Prostate gland (tissue), 2 donors: Measurements from ENCODE around the gene UBP1. TPM values are rescaled to one million over a fixed set of nuclear protein-coding genes. Genes with fewer than 3 reads are reported as not detected.

Experiments used
- DNase-seq: peaks from one replicate; pipeline ENCODE4 v3.0.0-alpha.2; 2019; ENCODE audit warnings: low spot score
- H3K27ac ChIP-seq, 2 donors: fragments of 200-600 bp; sonication (generic); 2 replicates each; pipeline ENCODE4 v1.5.1; 2017 to 2019
- H3K27me3 ChIP-seq: fragments of 200-600 bp; sonication (generic); replicated peaks from 2 replicates; pipeline ENCODE4 v1.5.1; 2019; ENCODE audit not compliant: insufficient read depth
- H3K36me3 ChIP-seq, 2 donors: fragments of 200-600 bp; sonication (generic); 1 replicate in 1 of 2; 2 replicates in 1 of 2; pipeline versions ENCODE4 v1.5.1 to v1.8.1; 2017 to 2019
- H3K4me1 ChIP-seq: fragments of 200-600 bp; sonication (generic); replicated peaks from 2 replicates; pipeline ENCODE4 v1.5.1; 2019
- H3K4me3 ChIP-seq, 2 donors: fragments of 200-600 bp; sonication (generic); 2 replicates each; pipeline ENCODE4 v1.5.1; 2017 to 2019
- H3K9me3 ChIP-seq: fragments of 200-600 bp; sonication (generic); 2 replicates; pipeline ENCODE4 v1.5.1; 2017
- CTCF ChIP-seq, 4 experiments: fragments of 200-600 bp in 2 of 4; fragments of 450-650 bp in 2 of 4; sonication (generic) in 2 of 4; IDR thresholded peaks; 1 replicate in 3 of 4; 2 replicates in 1 of 4; pipeline ENCODE4 v1.5.1; 2016 to 2019; ENCODE audit warnings: antibody characterized with exemption in 4 of 4, mild to moderate bottlenecking in 2 of 4, moderate library complexity in 2 of 4
- POLR2A ChIP-seq: fragments of 450-650 bp; IDR thresholded peaks from one replicate; pipeline ENCODE4 v1.6.1; 2016; ENCODE audit warnings: antibody characterized with exemption, mild to moderate bottlenecking
- POLR2AphosphoS5 ChIP-seq: sonication (generic); formaldehyde crosslinking; IDR thresholded peaks from one replicate; pipeline ENCODE4 v1.6.1; 2017; ENCODE audit warnings: antibody characterized with exemption
- WGBS: methylation state at CpG from one replicate; pipeline ENCODE4 v1.1.5; 2018; 5-methylcytosine and 5-hydroxymethylcytosine counted together
- intact Hi-C: fragments of 100-400 bp; cut with DNase I; formaldehyde crosslinking; loops from one replicate; pipeline ENCODE4 v1.14.2; 2022
- total RNA-seq, 2 donors: library from RNA; depleted of rRNA; stranded (reverse); fragments of >200 nt; gene quantifications; one replicate each; pipeline ENCODE4 v1.1.0, GENCODE V29; 2016

The UBP1 gene
- total RNA-seq, 2 donors from 2014 or later, result 52.3 to 57.2 TPM

GRCh38 chr3:33364531-33365128 lies 75.6 kb downstream of the UBP1 start:
- DNase-seq, result no peak
- TF ChIP-seq POLR2AphosphoS5 (no peak), CTCF (IDR thresholded peaks at IDR 0.05) (no peak), POLR2A (no peak)
- Histone ChIP-seq H3K4me1 (no peaks in the 10 kb centered on the region), H3K27me3 (no peaks in the 10 kb centered on the region), H3K4me3 (no peak overlapping the region), H3K9me3 (no peaks in the 10 kb centered on the region), H3K36me3 (no peaks in the 10 kb centered on the region), H3K27ac (no peak overlapping the region)
- intact Hi-C loops, result no loop called here
- 91% methylated on average over 10 of the region's 10 CpGs for WGBS

- Histone ChIP-seq H3K4me3 (no peak overlapping the region), H3K9me3 (no peaks in the 10 kb centered on the region), H3K27ac (no peak overlapping the region), H3K27me3 (no peaks in the 10 kb centered on the region), H3K36me3 (no peaks in the 10 kb centered on the region), H3K4me1 (no peaks in the 10 kb centered on the region)
- TF ChIP-seq CTCF (IDR thresholded peaks at IDR 0.05) (no peak), POLR2A (no peak), POLR2AphosphoS5 (no peak)
- intact Hi-C loops, result no loop called here
- DNase-seq, result no peak
These were observed 76.1 kb downstream of the UBP1 start for GRCh38 chr3:33364060-33364459.

GRCh38 chr3:33363113-33363800 lies 76.9 kb downstream of the UBP1 start:
- Histone ChIP-seq H3K4me3 (no peak overlapping the region), H3K4me1 (no peaks in the 10 kb centered on the region), H3K27ac (no peak overlapping the region), H3K27me3 (no peaks in the 10 kb centered on the region), H3K36me3 (no peaks in the 10 kb centered on the region), H3K9me3 (no peaks in the 10 kb centered on the region)
- no peak for DNase-seq
- 94% methylated on average over 3 of the region's 3 CpGs for WGBS
- intact Hi-C loops, result no loop called here
- TF ChIP-seq CTCF (IDR thresholded peaks at IDR 0.05), result no peak
- no peak for TF ChIP-seq POLR2A
- TF ChIP-seq POLR2AphosphoS5, result no peak

GRCh38 chr3:33360136-33360825 lies 79.9 kb downstream of the UBP1 start:
- no peaks in the 10 kb centered on the region for H3K36me3 ChIP-seq
- H3K27ac ChIP-seq, result no peak overlapping the region
- intact Hi-C loops, result no loop called here
- H3K27me3 ChIP-seq, result no peaks in the 10 kb centered on the region
- 79% methylated on average over 1 of the region's 1 CpG for WGBS
- no peak overlapping the region for H3K4me3 ChIP-seq
- H3K9me3 ChIP-seq, result no peaks in the 10 kb centered on the region
- no peak for DNase-seq
- no peaks in the 10 kb centered on the region for H3K4me1 ChIP-seq
- TF ChIP-seq CTCF (IDR thresholded peaks at IDR 0.05) (no peak), POLR2A (no peak)
